Endothelial cell of umbilical vein (primary cell): ENCODE measurements around the gene STOM. TPM values are rescaled to one million over a fixed set of nuclear protein-coding genes. Genes with fewer than 3 reads are reported as not detected.

Experiments used
- BruUV-seq: library from RNA; stranded (reverse); fragments of 400-500 nt; replicated peaks from 2 replicates; lab custom pipeline; 2021; lab: Mats Ljungman, UMichigan
- CTCF ChIA-PET: fragments of 300-600, 350-600 bp; sonication (Branson Sonifier 250); formaldehyde crosslinking; loops from one replicate; lab custom pipeline; 2021; ENCODE audit warnings: antibody characterized with exemption, inconsistent platforms; lab: Charles Lee
- POLR2A ChIA-PET: fragments of 300-600, 350-600 bp; sonication (Branson Sonifier 250); formaldehyde crosslinking; loops from one replicate; lab custom pipeline; 2021; ENCODE audit warnings: antibody characterized with exemption, inconsistent platforms; lab: Charles Lee
- DNase-seq: peaks from one replicate; pipeline ENCODE4 v3.0.0-alpha.2; 2011; ENCODE audit warnings: low read depth, low spot score
- FAIRE-seq: peaks from 2 replicates; lab custom pipeline; 2011; peaks lifted over from hg19 to GRCh38; lab: Jason Lieb, UNC
- H2AFZ ChIP-seq: 2 replicates; pipeline ENCODE4 v1.6.0; 2012; ENCODE audit warnings: low read depth, low read length, control low read depth, inconsistent platforms
- H3K27ac ChIP-seq: 2 replicates; pipeline ENCODE4 v1.5.1; 2011; ENCODE audit warnings: low read depth, mild to moderate bottlenecking, control low read depth, low read length, moderate library complexity; ENCODE audit not compliant: insufficient read depth
- H3K27me3 ChIP-seq, 2 experiments: 2 replicates each; pipeline versions ENCODE4 v1.6.0 to v1.6.1; 2011; ENCODE audit warnings: low read length in 2 of 2, mixed read lengths in 1 of 2; ENCODE audit not compliant: control insufficient read depth in 2 of 2, insufficient read depth in 2 of 2
- H3K36me3 ChIP-seq, 2 experiments: 2 replicates in 1 of 2; 3 replicates in 1 of 2; pipeline ENCODE4 v1.5.1; 2011; ENCODE audit warnings: low read length in 2 of 2, mild to moderate bottlenecking in 1 of 2, moderate library complexity in 1 of 2; ENCODE audit not compliant: control insufficient read depth in 2 of 2, insufficient read depth in 2 of 2; ENCODE audit errors: extremely low read depth in 1 of 2
- H3K4me1 ChIP-seq: 3 replicates; pipeline ENCODE4 v1.5.1; 2011; ENCODE audit warnings: mild to moderate bottlenecking, low read length; ENCODE audit not compliant: control insufficient read depth, insufficient read depth; ENCODE audit errors: extremely low read depth
- H3K4me2 ChIP-seq: 2 replicates; pipeline ENCODE4 v1.6.1; 2011; ENCODE audit warnings: low read length, control low read depth, mixed read lengths; ENCODE audit not compliant: insufficient read depth
- H3K4me3 ChIP-seq, 3 experiments: fragments of 200-600 bp in 1 of 3; sonication (generic), shearing (Covaris generic) in 1 of 3; replicated peaks in 1 of 3; 2 replicates each; pipeline ENCODE4 v1.5.1; 2011 to 2016; ENCODE audit warnings: control low read depth in 3 of 3, low read length in 3 of 3, mild to moderate bottlenecking in 2 of 3, inconsistent platforms in 1 of 3, low read depth in 1 of 3, moderate library complexity in 1 of 3; ENCODE audit not compliant: insufficient read depth in 1 of 3
- H3K79me2 ChIP-seq: 2 replicates; pipeline ENCODE4 v1.6.0; 2012; ENCODE audit warnings: low read length, inconsistent platforms; ENCODE audit not compliant: control insufficient read depth, insufficient read depth
- H3K9ac ChIP-seq: replicated peaks from 2 replicates; pipeline ENCODE3; 2011; ENCODE audit warnings: low read length, control low read depth; ENCODE audit not compliant: insufficient read depth; ENCODE audit errors: extremely low read depth
- H3K9me1 ChIP-seq: replicated peaks from 3 replicates; pipeline ENCODE4 v1.6.0; 2011; ENCODE audit warnings: mild to moderate bottlenecking, low read length; ENCODE audit not compliant: control insufficient read depth, insufficient read depth; ENCODE audit errors: extremely low read depth
- H3K9me3 ChIP-seq: replicated peaks from 2 replicates; pipeline ENCODE4 v1.5.1; 2012; ENCODE audit warnings: low read length, inconsistent platforms; ENCODE audit not compliant: control insufficient read depth, insufficient read depth
- H4K20me1 ChIP-seq: replicated peaks from 2 replicates; pipeline ENCODE3; 2011; ENCODE audit warnings: mild to moderate bottlenecking, low read length; ENCODE audit not compliant: control insufficient read depth, insufficient read depth; ENCODE audit errors: extremely low read depth
- EZH2 ChIP-seq: IDR thresholded peaks from 2 replicates; pipeline ENCODE4 v1.6.1; 2012; ENCODE audit warnings: borderline replicate concordance, low read depth, mild to moderate bottlenecking, moderate library complexity, low read length, inconsistent platforms; ENCODE audit not compliant: severe bottlenecking
- FOS ChIP-seq: IDR thresholded peaks from 2 replicates; pipeline ENCODE4 v1.6.1; 2011; ENCODE audit warnings: mild to moderate bottlenecking, low read length, moderate library complexity, borderline replicate concordance; ENCODE audit not compliant: insufficient read depth
- GATA2 ChIP-seq: IDR thresholded peaks from 2 replicates; pipeline ENCODE4 v1.7.0; 2011; ENCODE audit warnings: low read depth, mild to moderate bottlenecking, moderate library complexity, mixed read lengths, low read length; ENCODE audit not compliant: insufficient read length, insufficient read depth
- JUN ChIP-seq: IDR thresholded peaks from 2 replicates; pipeline ENCODE4 v1.6.1; 2011; ENCODE audit warnings: borderline replicate concordance, low read depth; ENCODE audit not compliant: insufficient read length, insufficient read depth
- MYC ChIP-seq: IDR thresholded peaks from one replicate; pipeline ENCODE4 v1.6.1; 2011; ENCODE audit warnings: mild to moderate bottlenecking, low read depth, low read length
- POLR2A ChIP-seq: IDR thresholded peaks from 2 replicates; pipeline ENCODE4 v1.6.1; 2012; ENCODE audit warnings: low read depth, mild to moderate bottlenecking, control low read depth, low read length
- POLR2AphosphoS5 ChIP-seq: IDR thresholded peaks from 2 replicates; pipeline ENCODE4 v1.6.1; 2012; ENCODE audit warnings: low read depth, mild to moderate bottlenecking, control low read depth, low read length, moderate library complexity; ENCODE audit not compliant: insufficient read depth
- dilution Hi-C: fragments of 300-500 bp; cut with MboI; formaldehyde crosslinking; loops from one replicate; pipeline ENCODE4 v1.15.0; 2019; ENCODE audit warnings: low sequenced_read_pairs; ENCODE audit not compliant: extremely low pct_ligation_motif_present
- intact Hi-C: fragments of 100-400 bp; cut with micrococcal nuclease; formaldehyde crosslinking; loops from one replicate; pipeline ENCODE4 v1.10.0; 2022
- polyA plus RNA-seq, 4 experiments: library from polyadenylated mRNA; depleted of rRNA in 3 of 4; stranded (reverse) in 3 of 4; unstranded in 1 of 4; fragments of >200 nt; gene quantifications; 2 replicates each; pipeline versions ENCODE4 v1.2.1 to v1.2.3, GENCODE V29; 2011 to 2012; ENCODE audit warnings: missing spikeins in 1 of 4
- total RNA-seq: library from RNA; stranded (reverse); gene quantifications from 2 replicates; pipeline ENCODE4 v1.2.3, GENCODE V29; 2021
- TF ChIP-seq, protein P1 (sequence below): IDR thresholded peaks from 2 replicates; pipeline ENCODE4 v1.6.1; 2011; ENCODE audit not compliant: insufficient read depth, insufficient read length
- TF ChIP-seq, protein P2 (sequence below), 2 donors: IDR thresholded peaks; 1 replicate in 1 of 2; 2 replicates in 1 of 2; pipeline ENCODE4 v1.5.1; 2011; ENCODE audit warnings: low read length in 2 of 2, mild to moderate bottlenecking in 2 of 2, moderate library complexity in 2 of 2, control low read depth in 1 of 2, inconsistent platforms in 1 of 2, low read depth in 1 of 2; ENCODE audit not compliant: insufficient read depth in 1 of 2; ENCODE audit errors: extremely low read depth in 1 of 2

STOM gene
- total and polyA plus RNA-seq, 2 donors (not counting 3 experiments of a cell fraction or from before 2014, with no cell fraction given): 153 to 170 TPM

DNA sequence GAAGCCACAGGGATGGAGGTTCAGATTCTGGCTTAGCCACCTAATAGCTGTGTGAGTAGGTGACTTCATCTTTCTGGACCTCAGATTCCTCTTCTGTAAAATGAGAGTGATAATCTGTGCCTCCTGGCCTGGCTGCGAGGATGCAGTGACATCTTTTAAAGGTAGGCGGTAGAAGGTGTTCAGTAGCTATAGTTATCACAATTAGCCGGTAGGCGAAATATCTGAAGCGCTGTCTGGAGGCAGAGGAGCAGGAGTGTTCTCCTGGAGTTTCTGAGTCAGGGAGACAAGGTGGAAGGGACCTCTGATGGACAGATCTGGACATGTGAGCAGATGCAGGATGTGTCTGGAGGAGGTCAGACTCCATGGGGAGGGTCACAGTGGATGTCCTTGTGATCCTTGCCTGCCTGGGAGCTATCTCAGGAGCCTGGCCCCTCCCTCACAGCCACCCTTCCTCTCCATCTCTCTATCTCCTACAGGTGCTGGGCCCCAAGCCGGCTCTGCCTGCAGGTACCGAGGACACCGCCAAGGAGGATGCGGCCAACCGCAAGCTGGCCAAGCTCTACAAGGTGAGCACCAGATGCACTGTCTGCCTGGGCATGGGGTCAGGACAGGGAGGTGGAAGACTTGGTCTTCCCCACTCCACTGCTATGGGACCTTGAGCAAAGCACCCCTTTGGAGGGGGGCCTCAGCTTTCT, 56.4 kb downstream of the STOM start:
- H3K9me3 ChIP-seq: no peaks in the 10 kb centered on the region
- H3K4me2 ChIP-seq: no peak overlapping the region
- no peak for FAIRE-seq
- H3K36me3 ChIP-seq: peaks cover 17 to 36% of the 10 kb centered on the region in 2 experiments
- H3K27ac ChIP-seq: no peak overlapping the region
- H3K9ac ChIP-seq: no peak overlapping the region
- no peak overlapping the region for H2AFZ ChIP-seq
- no peak for TF ChIP-seq MYC
- TF ChIP-seq, protein P1, sequence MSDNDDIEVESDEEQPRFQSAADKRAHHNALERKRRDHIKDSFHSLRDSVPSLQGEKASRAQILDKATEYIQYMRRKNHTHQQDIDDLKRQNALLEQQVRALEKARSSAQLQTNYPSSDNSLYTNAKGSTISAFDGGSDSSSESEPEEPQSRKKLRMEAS: no peak
- TF ChIP-seq GATA2: no peak
- TF ChIP-seq, protein P2, sequence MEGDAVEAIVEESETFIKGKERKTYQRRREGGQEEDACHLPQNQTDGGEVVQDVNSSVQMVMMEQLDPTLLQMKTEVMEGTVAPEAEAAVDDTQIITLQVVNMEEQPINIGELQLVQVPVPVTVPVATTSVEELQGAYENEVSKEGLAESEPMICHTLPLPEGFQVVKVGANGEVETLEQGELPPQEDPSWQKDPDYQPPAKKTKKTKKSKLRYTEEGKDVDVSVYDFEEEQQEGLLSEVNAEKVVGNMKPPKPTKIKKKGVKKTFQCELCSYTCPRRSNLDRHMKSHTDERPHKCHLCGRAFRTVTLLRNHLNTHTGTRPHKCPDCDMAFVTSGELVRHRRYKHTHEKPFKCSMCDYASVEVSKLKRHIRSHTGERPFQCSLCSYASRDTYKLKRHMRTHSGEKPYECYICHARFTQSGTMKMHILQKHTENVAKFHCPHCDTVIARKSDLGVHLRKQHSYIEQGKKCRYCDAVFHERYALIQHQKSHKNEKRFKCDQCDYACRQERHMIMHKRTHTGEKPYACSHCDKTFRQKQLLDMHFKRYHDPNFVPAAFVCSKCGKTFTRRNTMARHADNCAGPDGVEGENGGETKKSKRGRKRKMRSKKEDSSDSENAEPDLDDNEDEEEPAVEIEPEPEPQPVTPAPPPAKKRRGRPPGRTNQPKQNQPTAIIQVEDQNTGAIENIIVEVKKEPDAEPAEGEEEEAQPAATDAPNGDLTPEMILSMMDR (IDR thresholded peaks at IDR 0.05; ENCODE audit: extremely low read depth in 1 of 2, insufficient read depth in 1 of 2, low read depth in 1 of 2, low read length in 2 of 2): no peak
- TF ChIP-seq FOS: no peak
- TF ChIP-seq POLR2A: no peak
- TF ChIP-seq POLR2AphosphoS5: no peak
- no peak for TF ChIP-seq EZH2
- no peak for TF ChIP-seq JUN
- dilution Hi-C loops: no loop called here
- intact Hi-C loops: no loop called here
- no peak for DNase-seq
- no peaks in the 10 kb centered on the region for H4K20me1 ChIP-seq
- H3K27me3 ChIP-seq: no peaks in the 10 kb centered on the region
- CTCF ChIA-PET: interaction anchor here (1.4 to 6.5 kb wide), 4 partner anchors 36 to 101 kb away, joined by 4 to 43 read pairs (median 14); no protein-coding TSS in a partner anchor
- H3K4me1 ChIP-seq: no peaks in the 10 kb centered on the region
- H3K4me3 ChIP-seq: no peak overlapping the region
- H3K9me1 ChIP-seq: no peaks in the 10 kb centered on the region
- BruUV-seq: no TSS peak
- POLR2A ChIA-PET: no interaction called here
- H3K79me2 ChIP-seq: no peaks in the 10 kb centered on the region
